ENCODE results near the gene GAS7. TPM values are rescaled to one million over a fixed set of nuclear protein-coding genes. Genes with fewer than 3 reads are reported as not detected.

The GAS7 gene
- total and polyA plus RNA-seq, 12 donors, result 19.8 to 111 (median 61.8) TPM

- H3K4me3 ChIP-seq, result no peak overlapping the region
- 54 to 58% methylated on average over 6 of the region's 6 CpGs for WGBS, 2 donors
- ATAC-seq, result peak in 4 of 8 donors; percentile 17 to 58 (median 40)
- intact Hi-C loops (cut with DNase I), result no loop called here
- no peaks in the 10 kb centered on the region for H3K27me3 ChIP-seq
- no peaks in the 10 kb centered on the region for H3K9me3 ChIP-seq
- H3K27ac ChIP-seq, result peak overlapping the region in 3 of 10 donors; percentile 25 to 46 (median 31)
- no peak for DNase-seq
- TF ChIP-seq, protein P1, sequence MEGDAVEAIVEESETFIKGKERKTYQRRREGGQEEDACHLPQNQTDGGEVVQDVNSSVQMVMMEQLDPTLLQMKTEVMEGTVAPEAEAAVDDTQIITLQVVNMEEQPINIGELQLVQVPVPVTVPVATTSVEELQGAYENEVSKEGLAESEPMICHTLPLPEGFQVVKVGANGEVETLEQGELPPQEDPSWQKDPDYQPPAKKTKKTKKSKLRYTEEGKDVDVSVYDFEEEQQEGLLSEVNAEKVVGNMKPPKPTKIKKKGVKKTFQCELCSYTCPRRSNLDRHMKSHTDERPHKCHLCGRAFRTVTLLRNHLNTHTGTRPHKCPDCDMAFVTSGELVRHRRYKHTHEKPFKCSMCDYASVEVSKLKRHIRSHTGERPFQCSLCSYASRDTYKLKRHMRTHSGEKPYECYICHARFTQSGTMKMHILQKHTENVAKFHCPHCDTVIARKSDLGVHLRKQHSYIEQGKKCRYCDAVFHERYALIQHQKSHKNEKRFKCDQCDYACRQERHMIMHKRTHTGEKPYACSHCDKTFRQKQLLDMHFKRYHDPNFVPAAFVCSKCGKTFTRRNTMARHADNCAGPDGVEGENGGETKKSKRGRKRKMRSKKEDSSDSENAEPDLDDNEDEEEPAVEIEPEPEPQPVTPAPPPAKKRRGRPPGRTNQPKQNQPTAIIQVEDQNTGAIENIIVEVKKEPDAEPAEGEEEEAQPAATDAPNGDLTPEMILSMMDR (IDR thresholded peaks at IDR 0.05), result no peak
- no peaks in the 10 kb centered on the region for H3K36me3 ChIP-seq
- peaks cover 0 to 20% (median 14%) of the 10 kb centered on the region in 9 donors for H3K4me1 ChIP-seq
Measured at GRCh38 chr17:10001306-10001873, 197.0 kb downstream of the GAS7 start.

GRCh38 chr17:9999919-10000695, 198.3 kb downstream of the GAS7 start:
- no peak for DNase-seq
- Histone ChIP-seq H3K9me3 (no peaks in the 10 kb centered on the region), H3K4me3 (no peak overlapping the region), H3K36me3 (no peaks in the 10 kb centered on the region), H3K4me1 (peaks cover 0 to 20% (median 14%) of the 10 kb centered on the region in 9 donors), H3K27me3 (no peaks in the 10 kb centered on the region), H3K27ac (peak overlapping the region in 1 of 10 donors; percentile 25)
- ATAC-seq, result no peak
- intact Hi-C loops (cut with DNase I), result no loop called here
- TF ChIP-seq, protein P1 (IDR thresholded peaks at IDR 0.05), result no peak
- whole genome bisulfite sequencing, 2 donors, result 71 to 73% methylated on average over 9 of the region's 9 CpGs

GRCh38 chr17:9998060-9998459, 200.3 kb downstream of the GAS7 start:
- no peaks in the 10 kb centered on the region for H3K36me3 ChIP-seq
- H3K27ac ChIP-seq, result no peak overlapping the region
- H3K4me1 ChIP-seq, result peaks cover 0 to 20% (median 8%) of the 10 kb centered on the region in 9 donors
- H3K4me3 ChIP-seq, result no peak overlapping the region
- H3K9me3 ChIP-seq, result no peaks in the 10 kb centered on the region
- TF ChIP-seq, protein P1 (IDR thresholded peaks at IDR 0.05), result no peak
- no peaks in the 10 kb centered on the region for H3K27me3 ChIP-seq
- DNase-seq (no peak), ATAC-seq (peak in 1 of 8 donors; percentile 51)
- 74% methylated on average over 3 of the region's 3 CpGs for WGBS, 2 donors
- intact Hi-C loops (cut with DNase I), result no loop called here

DNA sequence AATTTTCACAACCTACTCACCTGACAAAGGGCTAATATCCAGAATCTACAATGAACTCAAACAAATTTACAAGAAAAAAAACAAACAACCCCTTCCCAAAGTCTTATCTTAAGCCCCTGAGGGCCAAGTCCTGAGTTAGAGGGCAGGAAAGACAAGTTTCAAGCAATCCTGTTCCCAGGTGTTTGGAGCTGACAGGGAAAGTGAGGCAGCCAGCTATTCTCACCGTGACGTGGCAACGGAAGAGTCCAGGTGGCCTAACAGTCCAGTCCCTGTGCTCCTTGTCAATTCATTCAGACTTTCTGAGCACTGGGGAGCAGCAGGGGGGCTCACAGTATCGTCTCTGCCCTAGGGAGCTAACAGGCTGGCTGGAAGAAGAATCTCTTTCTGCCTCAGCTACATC, 203.6 kb downstream of the GAS7 start:
- no peak overlapping the region for H3K27ac ChIP-seq
- ATAC-seq (no peak), DNase-seq (no peak)
- H3K36me3 ChIP-seq, result no peaks in the 10 kb centered on the region
- 80 to 81% methylated on average over 4 of the region's 4 CpGs for WGBS, 2 donors
- no peaks in the 10 kb centered on the region for H3K27me3 ChIP-seq
- TF ChIP-seq, protein P1 (IDR thresholded peaks at IDR 0.05), result no peak
- H3K9me3 ChIP-seq, result peaks cover 0 to 3% (median 0%) of the 10 kb centered on the region in 11 donors
- intact Hi-C loops (cut with DNase I), result no loop called here
- H3K4me1 ChIP-seq, result peaks cover 0 to 4% (median 0%) of the 10 kb centered on the region in 9 donors
- no peak overlapping the region for H3K4me3 ChIP-seq

Measured in heart right ventricle (tissue), 16 donors.